Astrocyte (in vitro differentiated cells and primary cell): ENCODE results near the gene SCN8A.

Source experiments
- CTCF ChIP-seq: IDR thresholded peaks from 2 replicates; pipeline ENCODE4 v1.5.1; 2011; ENCODE audit warnings: low read depth, mild to moderate bottlenecking, inconsistent platforms, low read length, moderate library complexity; ENCODE audit not compliant: insufficient read depth
- EZH2 ChIP-seq: IDR thresholded peaks from 2 replicates; pipeline ENCODE4 v1.6.1; 2012; ENCODE audit warnings: mild to moderate bottlenecking, low read length, inconsistent platforms; ENCODE audit not compliant: insufficient read depth

DNA sequence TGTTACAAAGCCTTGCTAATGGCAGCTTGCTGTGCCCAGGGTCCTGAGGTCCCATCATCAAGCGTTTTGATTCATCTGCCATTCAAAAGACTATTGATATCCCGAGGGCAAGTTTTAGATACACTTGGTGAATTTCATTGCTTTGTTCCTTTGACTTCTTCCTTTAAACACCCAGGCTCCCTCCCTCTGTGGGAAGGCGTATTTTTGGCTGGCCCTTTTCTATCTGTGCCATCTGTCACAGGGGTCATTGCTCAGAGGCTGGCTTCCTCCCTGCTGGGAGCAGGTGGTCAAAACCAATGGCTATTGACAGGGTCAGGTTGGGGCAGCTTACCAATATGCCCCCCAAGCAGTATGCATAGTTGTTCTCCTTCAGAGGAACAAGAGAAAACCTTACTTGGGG lies 40.0 kb downstream of the SCN8A start:
- TF ChIP-seq CTCF = no peak
- no peak for TF ChIP-seq EZH2
